GM04504 (cell line): ENCODE measurements around the gene CDC42BPG.
A peak's percentile ranks its signal among the peaks of the same experiment; 100 is the strongest.

ENCODE experiments used
- DNase-seq: peaks from one replicate; pipeline ENCODE4 v3.0.0-alpha.2; 2012; ENCODE audit warnings: low read depth

CDC42BPG gene, protein sequence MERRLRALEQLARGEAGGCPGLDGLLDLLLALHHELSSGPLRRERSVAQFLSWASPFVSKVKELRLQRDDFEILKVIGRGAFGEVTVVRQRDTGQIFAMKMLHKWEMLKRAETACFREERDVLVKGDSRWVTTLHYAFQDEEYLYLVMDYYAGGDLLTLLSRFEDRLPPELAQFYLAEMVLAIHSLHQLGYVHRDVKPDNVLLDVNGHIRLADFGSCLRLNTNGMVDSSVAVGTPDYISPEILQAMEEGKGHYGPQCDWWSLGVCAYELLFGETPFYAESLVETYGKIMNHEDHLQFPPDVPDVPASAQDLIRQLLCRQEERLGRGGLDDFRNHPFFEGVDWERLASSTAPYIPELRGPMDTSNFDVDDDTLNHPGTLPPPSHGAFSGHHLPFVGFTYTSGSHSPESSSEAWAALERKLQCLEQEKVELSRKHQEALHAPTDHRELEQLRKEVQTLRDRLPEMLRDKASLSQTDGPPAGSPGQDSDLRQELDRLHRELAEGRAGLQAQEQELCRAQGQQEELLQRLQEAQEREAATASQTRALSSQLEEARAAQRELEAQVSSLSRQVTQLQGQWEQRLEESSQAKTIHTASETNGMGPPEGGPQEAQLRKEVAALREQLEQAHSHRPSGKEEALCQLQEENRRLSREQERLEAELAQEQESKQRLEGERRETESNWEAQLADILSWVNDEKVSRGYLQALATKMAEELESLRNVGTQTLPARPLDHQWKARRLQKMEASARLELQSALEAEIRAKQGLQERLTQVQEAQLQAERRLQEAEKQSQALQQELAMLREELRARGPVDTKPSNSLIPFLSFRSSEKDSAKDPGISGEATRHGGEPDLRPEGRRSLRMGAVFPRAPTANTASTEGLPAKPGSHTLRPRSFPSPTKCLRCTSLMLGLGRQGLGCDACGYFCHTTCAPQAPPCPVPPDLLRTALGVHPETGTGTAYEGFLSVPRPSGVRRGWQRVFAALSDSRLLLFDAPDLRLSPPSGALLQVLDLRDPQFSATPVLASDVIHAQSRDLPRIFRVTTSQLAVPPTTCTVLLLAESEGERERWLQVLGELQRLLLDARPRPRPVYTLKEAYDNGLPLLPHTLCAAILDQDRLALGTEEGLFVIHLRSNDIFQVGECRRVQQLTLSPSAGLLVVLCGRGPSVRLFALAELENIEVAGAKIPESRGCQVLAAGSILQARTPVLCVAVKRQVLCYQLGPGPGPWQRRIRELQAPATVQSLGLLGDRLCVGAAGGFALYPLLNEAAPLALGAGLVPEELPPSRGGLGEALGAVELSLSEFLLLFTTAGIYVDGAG (N-terminal part only)

DNA sequence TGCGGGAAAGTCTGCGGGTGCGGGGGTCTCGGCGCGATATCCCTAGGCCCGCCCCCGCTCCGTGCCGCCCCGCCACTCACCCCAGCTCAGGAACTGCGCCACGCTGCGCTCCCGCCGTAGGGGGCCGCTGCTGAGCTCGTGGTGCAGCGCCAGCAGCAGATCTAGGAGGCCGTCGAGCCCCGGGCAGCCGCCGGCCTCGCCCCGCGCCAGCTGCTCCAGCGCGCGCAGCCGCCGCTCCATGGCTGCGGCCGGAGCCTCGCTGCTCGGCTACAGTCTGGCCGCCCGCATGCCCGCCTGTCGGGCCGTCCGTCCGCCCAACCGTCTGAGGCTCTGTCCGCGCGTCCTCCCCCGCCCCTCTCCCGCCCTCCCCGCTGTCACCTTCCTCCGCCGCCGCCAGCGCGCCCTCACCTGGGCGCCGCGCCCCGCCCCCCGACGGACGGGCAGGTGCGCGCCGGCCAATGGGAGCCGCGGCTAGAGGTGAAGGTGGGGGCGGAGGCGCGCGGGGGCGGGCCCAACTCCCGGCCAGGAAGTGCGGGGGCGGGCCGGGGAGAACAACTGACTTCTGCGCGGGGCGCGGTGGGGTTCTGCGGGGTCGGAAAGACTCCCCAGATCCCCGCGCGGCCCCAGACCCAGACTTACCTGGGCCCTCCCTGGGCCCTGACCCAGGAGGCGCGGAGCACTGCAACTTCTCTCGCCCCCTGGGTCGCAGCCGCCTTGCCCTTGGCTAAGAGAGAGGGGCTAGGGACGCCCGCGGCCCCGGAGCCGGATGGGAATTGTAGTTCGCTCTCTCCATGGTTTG lies at the start of gene CDC42BPG:
CDC42BPG (minus strand) TSS at position 324 of the 799 bp plus-strand sequence; CDS start at position 240, 84 bp downstream.
- no peak for DNase-seq

DNA sequence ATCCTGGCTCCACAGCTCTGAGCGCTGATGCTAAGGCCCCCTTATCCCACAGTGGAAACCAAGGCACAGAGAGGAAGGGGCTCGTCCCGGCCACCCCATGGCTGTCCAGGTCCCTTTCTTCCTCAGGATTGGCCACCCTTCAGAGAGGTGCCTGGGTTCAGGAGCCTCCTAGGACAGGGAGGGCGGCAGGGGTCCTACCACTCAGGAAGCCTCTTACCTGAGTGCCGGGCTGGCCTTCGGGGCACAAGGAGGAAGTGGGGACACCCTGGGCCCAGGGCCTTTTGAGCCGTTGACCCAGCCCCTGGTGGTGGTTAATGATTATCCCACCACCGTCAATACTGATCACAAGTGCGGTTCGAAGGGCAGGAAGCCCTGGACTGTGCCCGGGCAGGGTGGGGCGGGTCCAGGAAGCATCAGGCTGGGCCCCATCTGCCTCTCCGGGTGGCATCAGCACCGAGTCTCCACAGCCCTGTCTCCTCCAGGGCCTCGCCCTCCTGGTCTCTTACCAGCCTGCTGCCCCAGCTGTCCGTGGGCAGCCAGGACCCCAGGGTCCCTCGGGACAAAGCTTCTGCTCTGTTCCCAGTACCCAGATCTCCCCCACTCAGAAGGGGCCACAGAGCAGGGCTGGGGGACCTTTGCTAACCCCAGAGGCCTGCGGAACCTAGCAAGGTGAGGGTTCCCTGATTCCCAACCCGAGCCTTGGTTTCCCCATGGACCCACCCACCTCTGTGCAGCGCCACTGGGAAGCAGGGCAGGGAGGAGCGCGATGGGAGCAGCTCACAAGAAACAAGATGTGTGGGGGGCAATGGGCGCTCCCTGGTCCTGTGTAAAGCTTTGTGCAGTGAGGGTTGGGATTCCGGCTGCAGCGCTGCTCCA lies 49.0 kb upstream of the CDC42BPG start:
- no peak for DNase-seq

DNA sequence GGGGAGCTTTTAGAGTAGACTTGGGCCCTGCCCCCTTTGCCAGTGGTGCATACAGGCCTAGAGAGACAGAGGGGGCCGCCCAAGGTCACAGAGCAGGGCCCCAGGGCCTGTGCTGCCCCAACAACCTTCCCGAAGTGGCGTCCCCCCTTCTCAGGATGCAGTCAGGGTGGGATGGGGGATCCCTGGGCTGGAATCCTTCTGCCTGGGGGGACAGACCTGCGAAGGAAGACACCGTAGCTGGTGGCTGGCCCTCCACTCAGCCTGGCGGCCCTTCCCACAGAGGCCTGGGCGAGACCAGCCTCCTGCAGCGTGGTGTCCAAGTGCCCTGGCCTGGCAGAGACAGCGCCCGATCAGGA lies 48.4 kb upstream of the CDC42BPG start:
- DNase-seq: no peak

DNA sequence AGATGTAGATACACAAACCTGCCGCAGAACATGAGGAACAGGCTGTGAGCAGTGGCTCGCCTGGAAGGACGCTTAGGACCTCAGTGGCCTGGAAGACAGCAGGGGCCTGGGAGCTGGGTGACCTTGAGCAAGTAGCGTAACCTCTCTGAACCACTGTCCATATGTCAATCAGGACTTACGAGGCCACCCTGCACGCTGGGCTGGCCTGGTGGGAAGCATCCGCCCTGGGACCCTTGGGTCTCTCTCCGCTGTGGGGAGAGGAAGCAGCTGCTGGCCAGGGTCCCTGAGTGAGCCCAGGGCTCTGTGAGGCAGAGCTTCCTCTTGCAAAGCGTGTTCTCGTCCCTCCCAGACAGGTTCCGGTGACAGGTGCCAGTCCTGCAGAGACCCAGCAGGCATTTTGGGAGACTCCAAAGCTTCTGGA lies 48.0 kb upstream of the CDC42BPG start:
- no peak for DNase-seq

DNA sequence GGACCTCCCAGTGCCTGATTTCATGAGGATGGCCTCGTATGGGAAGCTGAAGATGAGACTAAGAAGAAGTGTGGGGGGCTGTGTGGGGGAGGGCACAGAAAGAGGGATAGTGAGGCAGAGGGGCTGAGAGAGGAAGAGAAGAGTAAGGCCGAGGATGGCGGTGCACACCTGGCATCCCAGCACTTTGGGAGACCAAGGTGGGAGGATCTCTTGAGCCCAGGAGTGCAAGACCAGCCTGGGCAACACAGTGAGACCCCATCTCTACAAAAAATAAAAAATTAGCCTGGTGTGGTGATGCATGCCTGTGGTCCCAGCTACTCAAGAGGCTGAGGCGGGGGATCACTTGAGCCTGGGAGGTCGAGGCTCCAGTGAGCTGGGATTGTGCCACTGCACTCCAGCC lies 47.4 kb upstream of the CDC42BPG start:
- DNase-seq: no peak

DNA sequence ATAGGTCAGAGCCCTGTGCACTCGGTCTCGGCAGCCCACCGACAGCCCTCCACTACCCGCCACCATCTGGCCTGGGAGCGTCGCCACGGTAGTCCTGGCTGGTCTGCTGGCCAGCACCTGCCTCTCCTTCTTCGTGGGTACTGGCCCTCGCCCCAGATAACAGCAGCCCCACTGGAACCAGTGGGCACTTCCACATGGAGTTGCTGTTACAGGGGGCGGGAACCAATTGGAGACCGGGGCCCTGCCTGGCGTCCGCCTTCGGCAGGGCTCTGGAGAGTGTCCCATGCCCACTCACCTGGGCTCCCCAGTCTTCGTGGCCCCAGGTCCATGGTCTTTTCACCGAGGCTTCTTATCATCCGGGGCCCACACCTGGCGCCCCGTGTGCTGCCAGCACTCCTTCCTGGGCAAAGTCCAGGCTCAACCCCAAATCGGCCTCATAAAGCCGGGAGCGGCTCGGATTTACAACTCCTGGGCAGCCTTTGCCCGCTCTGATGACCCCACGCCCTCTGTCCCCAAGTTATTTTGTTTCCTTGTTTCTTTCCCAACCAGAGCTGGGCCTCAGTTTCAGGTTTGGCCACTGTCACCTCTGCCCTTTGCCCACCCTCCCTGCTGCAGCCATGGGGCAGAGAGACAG lies 46.9 kb upstream of the CDC42BPG start:
- no peak for DNase-seq

DNA sequence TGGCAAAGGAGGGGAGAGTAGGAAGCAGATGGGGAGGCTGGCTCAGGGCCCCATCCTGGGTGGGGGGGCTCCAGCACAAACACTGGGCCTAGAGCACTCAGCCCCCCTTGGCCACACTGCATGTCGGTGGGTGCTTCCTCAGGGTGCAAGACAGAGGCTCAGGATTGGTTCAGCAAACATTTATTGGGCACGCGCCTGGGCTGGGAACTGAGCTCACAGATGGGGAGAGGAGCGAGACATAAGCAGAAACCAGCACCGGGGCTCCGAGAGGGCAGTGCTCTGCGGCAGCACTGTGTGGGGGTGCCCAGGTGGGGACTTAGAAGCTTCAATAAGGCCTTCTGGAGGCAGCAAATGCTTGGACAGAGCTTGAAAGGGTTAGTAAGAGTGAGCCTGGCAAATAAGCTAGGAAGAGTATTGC lies 46.1 kb upstream of the CDC42BPG start:
- no peak for DNase-seq

DNA sequence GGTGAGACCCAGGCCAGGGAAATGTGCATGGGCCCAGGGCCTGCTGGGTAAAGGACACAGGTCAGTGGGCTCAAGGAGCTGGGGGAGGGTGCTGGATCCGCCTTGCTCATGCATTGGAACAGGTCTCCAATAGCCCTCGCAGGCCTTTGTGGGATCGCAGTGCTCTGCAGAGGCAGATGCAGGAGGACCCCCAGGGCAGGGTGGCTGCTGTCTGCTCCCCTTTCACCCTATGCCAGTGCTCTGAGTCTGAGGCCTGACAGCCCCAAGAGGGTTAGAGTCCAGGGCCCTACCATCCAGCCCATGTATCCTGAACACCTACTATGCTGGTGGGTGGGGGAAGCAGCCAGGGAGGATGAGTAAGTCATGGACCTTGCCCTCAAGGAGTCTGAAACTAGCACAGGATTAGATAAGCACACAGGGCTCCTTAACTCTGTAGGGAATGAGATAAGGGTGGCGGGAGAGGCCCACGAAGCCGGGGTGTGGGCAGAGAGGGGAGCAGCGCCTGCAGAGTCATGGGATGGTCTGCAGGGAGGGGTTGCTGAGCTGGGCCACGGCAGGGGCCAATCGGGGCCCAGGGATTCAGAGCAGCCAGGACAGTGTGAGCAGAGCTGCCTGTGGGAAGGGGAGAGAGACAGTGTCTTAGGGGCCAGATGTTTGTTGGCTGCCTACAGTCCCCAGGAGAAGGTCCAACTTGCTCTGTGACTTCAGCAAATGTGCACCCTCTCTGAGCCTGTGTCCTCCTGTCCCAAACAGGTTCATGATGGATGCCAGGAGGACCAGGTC lies 44.5 kb upstream of the CDC42BPG start:
- DNase-seq: no peak

DNA sequence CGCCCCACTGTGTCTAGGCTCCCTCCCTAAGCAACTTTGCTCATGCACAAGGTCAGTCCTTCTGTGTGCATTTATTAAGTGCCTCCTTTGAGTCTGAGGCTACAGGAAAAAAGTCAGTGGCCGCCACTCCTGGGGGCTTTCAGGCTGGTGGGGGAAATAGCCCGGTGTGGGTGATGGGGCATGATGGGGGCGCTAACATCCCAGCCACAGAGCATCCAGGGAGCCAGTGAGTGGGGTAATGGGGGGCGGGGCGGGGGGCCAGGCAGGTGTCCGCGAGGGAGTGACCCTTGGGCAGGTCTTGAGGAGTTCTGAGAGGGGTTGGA lies 43.9 kb upstream of the CDC42BPG start:
- no peak for DNase-seq

DNA sequence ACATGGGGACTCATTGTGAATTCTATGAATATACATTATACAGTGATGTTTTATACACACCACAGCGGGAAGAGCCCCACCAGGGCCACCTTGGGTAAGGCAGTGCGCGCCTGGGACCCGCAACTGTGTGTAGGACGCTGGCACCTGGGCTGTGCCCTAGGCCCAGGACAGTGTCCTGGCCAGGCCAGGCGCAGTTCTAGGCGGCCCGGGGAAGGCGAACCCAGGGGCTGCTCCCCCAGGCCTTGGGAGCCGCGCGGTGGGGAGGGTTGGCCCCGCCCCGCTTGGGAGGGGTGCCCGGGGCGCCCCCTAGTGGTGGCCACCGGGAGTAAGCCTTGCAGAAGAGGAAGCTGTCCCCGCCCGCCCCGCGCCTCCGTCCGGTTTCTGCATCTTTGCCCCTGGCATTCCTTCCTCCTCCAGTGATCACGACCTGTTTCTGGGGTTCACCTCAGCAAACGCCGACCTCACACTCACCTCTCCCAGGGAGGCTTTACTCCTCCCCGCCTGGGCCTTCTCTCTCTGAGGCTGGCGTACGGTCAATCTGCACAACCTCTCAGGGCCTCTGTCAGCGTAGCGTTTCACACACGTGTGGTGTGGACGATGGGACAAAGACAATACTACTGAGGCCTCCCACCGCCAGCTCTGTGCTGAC lies 43.4 kb upstream of the CDC42BPG start:
- DNase-seq: no peak

DNA sequence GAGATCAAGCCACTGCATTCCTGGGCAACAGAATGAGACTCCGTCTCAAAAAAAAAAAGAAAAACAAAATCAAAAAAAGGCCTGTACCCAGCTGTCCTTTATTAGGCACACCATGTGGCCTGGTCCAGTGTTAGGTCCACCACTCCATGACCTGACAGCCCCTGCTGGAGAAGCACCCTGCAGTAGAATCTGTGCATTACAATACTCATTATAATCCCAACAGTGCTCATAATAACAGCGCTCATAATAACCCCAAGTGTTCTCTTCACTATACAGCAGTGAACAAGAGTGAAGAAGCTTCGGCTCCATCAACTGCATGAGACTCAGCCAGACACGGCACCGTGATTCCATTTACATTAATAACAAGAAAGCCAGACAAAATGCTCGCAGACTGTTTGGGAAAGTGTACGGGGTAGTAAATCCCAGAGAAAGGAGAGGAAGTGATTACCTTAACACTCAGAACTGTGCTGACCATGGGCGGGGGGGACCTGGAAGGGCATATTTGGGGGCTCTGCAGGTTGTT lies 42.8 kb upstream of the CDC42BPG start:
- no peak for DNase-seq

DNA sequence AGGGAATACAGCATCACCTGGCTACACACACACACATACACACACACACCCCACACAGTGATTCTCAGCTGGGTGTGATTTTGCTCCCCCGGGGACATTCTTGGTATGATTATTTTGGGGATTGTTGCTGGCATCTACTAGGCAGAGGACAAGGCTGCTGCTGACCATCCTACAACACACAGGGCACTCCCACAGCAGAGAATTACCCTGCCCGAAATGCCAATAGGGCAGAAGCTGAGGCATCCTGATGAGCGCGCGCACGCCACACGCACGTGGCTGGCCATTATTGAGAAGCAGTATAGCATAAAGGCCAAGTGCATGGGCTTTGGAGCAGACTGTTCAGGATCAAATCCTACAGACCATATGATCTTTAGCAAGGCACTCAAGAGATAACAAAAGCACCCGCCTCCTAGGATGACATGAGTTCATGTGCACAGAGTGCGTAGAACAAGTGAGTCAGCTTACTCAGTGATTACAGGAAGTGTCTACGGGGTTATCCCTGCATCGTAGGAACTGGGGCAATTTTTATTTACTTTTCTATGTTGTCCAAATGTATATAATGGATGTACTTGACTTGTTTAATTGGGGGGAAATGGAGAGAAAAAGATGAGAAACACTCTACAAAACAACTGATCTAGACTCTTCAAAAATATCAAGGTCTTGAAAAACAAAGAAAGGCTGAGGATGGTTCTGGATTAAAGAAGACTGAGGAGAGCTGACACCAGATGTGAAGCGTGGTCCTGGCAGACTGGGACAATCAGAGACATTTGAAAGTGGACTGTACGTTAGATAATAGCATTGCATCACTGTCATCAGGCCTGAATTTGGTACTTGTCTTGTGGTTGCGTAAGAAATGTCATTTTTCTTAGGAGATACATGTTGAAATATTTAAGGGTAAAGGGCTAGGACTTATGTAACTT lies 41.2 kb upstream of the CDC42BPG start:
- peak; percentile 35 for DNase-seq

DNA sequence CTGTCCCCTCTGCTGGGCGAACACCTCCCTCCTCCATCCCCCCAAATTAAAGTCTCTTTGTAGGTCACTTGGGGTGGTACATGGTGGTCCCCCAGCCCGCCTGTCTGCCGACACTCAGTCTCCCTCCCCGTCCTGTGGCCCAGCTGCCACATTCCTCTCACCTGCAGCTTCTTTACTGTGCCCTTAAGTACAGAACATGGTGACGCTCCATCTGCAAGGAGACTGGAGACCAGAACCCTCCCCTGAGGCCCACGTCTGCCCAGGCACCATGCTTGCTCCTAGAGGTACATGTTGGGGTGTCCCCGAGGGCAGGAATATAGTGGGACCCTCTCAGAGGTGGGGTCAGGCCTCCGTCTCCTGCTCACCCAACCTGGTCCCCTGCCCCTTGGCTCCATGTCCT lies 39.6 kb upstream of the CDC42BPG start:
- no peak for DNase-seq

DNA sequence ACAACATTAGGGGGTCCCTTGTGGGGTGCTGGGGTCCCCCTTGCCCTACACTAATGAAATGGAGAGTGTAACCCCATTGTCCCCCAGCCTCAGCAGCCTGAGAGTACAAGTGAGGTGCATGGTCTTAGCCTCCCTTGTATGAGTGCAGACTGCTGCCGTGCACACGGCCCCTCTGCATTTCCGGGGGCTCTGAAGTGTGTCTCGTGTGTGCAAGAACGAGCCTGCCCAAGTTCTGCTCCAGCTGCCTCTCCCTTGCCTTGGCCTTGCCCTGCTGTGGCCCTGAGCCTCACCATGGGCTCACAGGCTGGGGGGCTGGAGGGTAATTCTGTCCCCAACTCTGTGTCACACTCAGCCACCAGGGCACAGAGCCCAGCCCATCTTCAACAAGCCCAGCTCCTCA lies 39.1 kb upstream of the CDC42BPG start:
- no peak for DNase-seq

DNA sequence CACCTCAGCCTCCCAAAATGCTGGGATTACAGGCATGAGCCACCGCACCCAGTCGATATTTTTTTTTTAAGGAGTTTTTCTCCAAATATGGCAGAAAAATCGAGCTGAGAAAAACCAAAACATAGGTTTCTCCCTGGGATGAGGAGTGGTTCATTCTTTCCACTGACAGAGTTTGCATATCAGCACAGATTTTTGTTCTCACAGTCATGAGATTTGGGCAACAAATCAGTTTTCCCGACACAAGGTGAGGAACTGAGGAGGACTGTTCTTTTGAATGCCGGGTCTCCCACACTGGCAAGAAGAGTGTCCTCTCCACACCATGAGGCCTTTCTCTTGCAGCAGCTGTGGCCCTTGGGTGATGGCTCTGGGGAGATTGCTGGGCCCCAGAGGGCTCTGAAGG lies 37.8 kb upstream of the CDC42BPG start:
- no peak for DNase-seq

DNA sequence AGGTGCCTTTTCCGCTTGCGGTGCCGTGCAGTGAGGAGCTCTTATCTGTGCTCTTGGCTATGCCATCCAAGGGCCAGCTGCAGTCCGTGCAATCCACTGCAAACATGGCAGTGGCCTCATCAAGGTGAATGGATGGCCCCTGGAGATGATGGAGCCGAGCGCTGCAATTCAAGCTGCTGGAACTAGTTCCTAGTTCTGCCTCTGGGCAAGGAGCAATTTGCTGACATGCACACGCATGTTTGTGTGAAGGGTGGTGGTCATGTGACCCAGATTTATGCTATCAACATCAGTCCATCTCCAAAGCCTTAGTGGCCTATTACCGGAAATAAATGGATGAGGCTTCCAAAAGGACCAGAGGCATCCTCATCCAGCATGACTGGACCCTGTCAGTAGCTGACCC lies 37.0 kb upstream of the CDC42BPG start:
- DNase-seq: no peak

DNA sequence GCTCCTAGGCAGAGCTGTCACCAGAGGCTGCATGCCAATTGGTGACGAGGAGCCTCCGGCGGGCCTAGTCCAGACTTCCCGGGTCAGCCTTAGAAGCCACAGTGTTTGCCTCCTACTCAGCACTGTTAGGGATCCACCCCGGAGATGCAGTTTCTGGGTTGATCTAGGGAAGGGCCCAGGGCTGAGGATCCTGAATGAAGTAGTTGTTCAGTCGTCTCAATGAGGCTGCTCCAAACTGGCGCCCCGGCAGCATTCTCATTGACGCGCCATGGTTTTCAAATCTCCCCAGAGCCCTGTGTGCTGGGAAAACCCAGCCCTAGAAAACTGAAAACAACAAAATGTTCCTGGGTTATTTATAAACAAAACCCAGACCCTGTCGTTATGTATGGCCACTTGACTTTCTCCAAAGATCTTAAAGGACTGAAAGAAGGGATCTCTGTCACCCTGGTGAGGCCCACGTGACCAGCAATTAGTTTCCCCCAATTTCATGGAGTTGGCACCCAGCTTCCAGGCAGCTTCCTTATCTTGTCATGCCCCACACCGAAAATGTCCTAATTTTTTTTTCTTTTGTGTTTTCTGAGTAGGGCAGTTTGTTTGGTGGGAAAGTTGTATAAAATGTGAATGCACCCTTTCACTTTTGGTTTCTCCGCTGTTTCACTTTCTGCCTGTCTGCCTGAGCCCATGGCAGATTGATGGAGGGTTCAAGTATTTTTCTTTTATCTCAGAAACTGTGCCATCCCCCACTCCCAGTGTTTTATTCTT lies 36.0 kb upstream of the CDC42BPG start:
- no peak for DNase-seq
